Globus pallidus (tissue), 1 donor: ENCODE results near the gene TCF12.
A peak's percentile ranks its signal among the peaks of the same experiment; 100 is the strongest.
"Not testable (repeated sequence)": the region's sequence is repeated elsewhere in the genome, so short reads cannot be mapped to it uniquely, and the experiment has no call there.

ENCODE experiments used
- DNase-seq: peaks from one replicate; pipeline ENCODE4 v3.0.0-alpha.2; 2015; ENCODE audit warnings: low spot score

The TCF12 gene

GRCh38 chr15:56916825-56917477 lies 1.5 kb upstream of the TCF12 start:
- DNase-seq: no peak

DNA sequence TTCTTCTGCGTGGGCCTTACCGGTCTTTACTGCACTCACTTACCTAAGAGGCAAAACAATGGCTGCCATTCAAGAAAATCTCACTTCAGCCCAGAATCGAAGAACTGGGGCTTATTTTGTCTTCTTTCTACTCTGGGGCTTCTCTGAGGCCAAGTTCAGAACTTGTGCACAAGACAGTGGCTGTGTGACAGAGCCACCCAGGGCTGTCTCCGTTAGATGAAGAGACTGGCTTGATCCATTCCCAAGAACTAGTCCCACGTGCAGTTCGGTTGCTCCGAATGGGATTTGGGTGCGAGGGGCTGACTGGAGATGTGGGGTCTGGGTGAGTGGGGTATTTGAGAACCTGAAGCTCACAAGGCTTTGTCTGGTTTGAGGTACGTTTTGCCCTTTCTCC lies 795 bp upstream of the TCF12 start:
- DNase-seq: peak; percentile 70

DNA sequence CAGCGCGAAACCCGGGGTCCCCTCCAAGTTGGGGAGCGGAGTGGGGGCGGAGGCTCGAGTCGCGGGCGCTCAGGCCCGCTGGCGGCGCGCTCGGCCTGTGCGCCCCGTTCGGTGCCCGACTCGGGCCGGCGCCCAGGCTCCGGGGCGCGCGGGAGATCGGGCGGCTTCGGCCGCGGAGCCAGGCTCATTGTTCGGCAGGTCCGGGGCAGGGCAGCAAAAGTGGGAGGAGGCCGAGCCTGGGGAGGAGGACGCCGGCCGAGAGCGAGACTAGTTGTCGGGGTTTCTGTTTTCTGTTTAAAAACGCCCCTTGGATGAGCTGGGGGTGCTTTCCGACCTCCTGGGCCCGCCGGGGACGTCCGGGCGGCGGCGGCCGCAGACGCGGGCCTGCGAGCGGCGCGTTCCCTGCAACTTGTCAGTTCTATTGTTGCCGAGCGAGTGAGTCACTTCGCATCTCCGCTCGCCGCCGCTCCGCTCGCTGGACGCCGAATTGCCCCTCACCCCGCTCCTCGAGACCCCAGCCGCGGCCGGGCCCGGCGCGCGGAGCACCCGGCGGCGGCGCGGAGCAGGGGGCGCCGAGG lies 676 bp downstream of the TCF12 start:
- DNase-seq: no peak

DNA sequence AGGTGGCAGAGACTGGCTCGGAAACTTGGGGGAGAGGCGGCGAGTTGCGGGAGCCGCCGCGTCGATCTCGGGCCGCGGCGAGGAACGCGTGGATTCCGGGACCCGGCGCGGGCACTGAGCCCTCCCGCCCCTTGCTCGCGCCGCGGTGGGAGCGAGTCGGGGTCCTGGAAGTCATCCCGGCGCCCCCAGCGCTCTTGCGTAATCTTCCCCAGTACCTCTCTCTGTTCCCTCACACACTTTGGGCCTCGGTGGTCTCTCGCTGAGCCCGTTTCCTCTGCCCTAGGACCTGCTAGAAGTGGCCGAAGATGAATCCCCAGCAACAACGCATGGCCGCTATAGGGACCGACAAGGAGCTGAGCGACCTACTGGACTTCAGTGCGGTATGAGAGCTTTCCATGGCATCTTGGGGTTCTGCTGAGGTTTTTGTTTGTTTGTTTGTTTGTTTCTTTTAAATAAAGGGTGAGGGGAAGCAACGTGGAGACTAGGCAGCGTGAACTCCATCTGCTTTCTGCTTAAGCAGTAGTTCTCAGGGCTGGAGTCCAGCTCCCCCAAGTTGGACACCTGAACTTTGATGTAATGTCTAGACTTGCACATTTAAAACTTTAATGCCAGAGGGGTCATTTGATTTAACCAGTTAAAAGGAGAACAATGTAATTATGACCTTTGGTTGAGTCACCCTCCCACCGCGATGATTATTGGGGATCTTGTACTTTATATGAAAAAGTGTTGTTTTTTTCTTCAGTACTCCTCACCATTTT lies 1.3 kb downstream of the TCF12 start:
- DNase-seq: no peak

DNA sequence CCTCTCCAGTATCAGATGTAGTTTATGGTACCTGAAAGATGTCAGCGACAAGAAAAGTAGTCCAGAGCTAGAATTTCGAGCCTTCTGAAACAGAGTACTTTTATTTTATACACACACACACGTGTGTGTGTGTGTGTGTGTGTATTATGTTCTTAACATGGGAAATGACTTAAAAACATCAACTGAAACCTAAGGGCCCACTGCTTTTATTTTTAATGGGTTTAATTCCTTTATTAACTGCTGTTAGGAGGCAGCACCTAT lies 1.9 kb downstream of the TCF12 start:
- DNase-seq: no peak

GRCh38 chr15:56923174-56923591 lies 4.7 kb downstream of the TCF12 start:
- no peak for DNase-seq

GRCh38 chr15:56927816-56928215 lies 9.4 kb downstream of the TCF12 start:
- DNase-seq: no peak

- no peak for DNase-seq
These were observed 11.0 kb downstream of the TCF12 start for GRCh38 chr15:56929399-56929798.

- no peak for DNase-seq
These were observed 11.5 kb downstream of the TCF12 start for GRCh38 chr15:56929933-56930332.

- DNase-seq: no peak
These were observed 12.3 kb downstream of the TCF12 start for GRCh38 chr15:56930669-56931313.

GRCh38 chr15:56931639-56932508 lies 13.4 kb downstream of the TCF12 start:
- no peak for DNase-seq

DNA sequence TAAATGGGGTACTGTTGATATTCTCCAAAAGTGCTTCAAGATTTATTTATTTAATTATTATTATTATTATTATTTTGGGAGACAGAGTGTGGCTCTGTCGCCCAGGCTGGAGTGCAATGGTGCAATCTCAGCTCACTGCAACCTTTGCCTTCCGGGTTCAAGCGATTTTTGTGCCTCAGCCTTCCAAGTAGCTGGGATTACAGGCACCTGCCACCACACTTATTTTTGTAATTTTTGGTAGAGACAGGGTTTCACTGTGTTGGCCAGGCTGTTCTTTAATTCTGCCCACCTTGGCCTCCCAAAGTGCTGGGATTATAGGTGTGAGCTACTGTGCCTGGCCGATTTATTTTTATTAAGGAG lies 14.0 kb downstream of the TCF12 start:
- not testable (repeated sequence) for DNase-seq

DNA sequence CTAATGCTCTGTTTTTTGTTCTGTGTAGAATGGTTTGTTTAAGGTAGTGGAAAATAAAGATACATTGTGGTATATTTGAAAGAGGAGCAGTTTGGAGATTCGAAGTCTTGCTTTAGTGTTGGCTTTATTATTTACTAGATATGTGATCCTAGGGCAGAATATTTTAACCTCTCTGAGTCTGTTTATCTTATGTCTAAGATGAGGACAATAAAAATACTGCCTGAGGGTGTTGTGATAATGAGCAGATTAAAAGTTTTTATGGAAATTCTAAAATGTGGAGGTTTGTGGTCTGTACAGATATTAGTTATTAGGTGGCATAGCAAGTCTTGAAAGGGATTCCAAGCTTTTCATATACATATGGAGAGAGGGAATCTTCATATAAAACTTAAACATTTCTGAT lies 15.0 kb downstream of the TCF12 start:
- no peak for DNase-seq

DNA sequence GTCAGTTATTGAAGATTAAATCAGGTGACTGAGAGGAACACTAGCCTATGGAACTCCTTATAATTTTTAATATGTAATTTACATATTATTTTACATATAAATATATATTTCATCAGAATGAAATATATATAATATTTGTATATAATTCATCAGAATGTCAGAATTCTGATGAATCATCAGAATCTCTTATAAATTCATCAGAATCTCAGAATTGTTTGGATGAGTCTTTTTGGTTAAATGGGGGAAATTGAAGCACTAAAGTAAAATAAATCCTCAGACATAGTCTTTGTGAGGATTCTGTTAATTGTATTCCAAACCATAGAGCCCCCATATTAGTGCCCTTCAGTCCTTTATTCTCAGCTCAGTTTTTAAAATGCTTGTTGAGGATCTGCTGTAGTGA lies 15.4 kb downstream of the TCF12 start:
- DNase-seq: no peak

DNA sequence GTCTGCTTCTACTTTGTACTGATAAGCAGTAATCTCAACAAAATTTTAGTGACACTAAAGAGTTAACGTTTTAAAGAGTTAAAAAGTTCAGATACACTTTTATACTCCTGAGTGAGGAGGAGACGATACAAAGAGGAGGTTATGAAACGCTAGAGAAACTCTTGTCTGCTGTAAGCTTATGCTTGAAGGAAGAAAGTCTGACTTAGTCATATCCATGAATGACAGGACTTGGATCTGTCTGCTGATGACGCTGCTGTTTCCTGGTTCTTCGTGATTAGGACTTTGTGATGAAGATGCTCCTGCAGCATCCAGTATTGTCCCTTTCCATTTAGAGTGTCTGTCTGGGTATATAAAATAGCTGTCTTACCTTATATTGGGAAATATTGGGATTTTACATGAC lies 15.8 kb downstream of the TCF12 start:
- DNase-seq: no peak

GRCh38 chr15:56936929-56937328 lies 18.5 kb downstream of the TCF12 start:
- no peak for DNase-seq

DNA sequence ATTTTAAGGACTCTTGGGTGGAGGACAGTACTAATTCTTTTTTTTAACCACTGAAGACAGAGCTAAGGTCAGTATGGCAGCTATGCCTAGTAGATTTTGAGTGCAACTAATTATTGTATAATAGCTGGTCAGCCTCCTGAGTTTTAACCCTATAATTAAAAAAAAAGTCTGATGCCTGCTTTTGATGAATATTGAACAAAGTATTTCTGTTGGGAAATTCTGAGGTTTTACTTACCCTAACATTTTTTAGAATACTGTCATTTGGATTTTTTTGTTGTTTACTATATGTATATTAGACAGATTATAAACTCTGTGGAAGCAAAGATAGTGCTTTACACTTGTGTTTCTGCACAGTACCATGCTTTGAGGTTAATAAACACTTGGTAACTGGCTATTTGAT lies 20.8 kb downstream of the TCF12 start:
- DNase-seq: no peak

DNA sequence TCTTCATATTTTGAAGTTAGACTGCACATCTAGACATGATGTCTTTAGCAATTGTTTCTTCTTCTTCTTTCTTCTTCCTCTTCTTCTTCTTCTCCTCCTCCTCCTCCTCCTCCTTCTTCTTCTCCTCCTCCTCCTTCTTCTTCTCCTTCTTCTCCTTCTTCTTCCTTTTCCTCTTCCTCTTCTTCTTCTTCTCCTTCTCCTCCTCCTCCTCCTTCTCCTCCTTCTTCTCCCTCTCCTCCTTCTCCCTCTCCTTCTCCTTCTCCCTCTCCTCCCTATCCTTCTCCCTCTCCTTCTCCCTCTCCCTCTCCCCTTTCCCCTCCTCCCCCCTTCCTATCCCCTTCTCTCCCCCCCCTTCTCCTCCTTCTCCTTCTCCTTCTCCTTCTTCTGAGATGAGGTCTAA lies 21.9 kb downstream of the TCF12 start:
- DNase-seq: no peak

DNA sequence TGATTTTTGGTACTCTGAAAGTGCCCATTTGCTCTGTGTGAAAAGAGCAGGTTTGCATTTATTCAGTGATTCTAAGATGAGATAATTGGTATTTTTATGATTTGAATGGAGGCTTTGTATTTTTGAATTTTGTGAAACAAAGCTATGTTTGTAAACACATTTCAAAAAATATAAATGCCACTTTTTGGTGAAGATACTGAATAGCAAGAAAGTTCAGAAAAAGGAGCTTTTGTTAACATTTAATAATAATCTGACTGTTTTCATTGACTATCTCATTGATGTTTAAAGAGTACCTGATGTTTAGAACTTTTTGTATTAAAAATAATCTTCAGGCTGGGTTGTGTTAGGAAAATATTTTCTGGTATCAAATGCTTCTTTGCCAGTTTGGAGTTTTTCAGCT lies 23.7 kb downstream of the TCF12 start:
- peak; percentile 75 for DNase-seq

- no peak for DNase-seq
These were observed 25.0 kb downstream of the TCF12 start for GRCh38 chr15:56943403-56943802.

- no peak for DNase-seq
These were observed 26.0 kb downstream of the TCF12 start for GRCh38 chr15:56944485-56944884.

GRCh38 chr15:56946150-56946549 lies 27.7 kb downstream of the TCF12 start:
- DNase-seq: no peak
